NCI-H1436 treated with DMSO at 0.1 percent for 48 hours (cell line): ENCODE data around the gene PLEKHA4.

Source experiments
- DNase-seq: peaks from one replicate; lab custom pipeline; 2025; lab: John Stamatoyannopoulos, UW

Gene PLEKHA4

GRCh38 chr19:48830088-48830487 lies 38.3 kb downstream of the PLEKHA4 start:
- no peak for DNase-seq

DNA sequence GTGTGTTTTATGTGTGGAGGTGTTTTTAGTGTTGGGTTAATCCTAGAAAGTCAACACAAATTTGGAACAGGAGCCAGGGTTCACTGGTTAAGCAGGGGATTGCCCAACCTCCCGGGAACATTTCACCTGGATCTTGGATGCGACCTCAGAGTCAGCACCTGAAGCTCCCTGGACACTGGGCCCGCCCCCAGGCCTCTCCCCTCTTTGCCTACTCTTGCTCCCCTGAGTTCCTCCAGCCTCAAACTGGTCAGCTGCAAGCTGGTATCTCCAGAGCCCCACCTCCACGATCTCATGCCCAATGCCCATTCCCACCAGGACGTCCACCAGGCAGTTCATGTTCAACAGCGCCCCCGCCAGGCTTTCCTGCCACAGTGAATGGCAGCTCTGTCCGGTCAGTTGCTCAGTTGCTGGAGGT lies 41.8 kb downstream of the PLEKHA4 start:
- no peak for DNase-seq

GRCh38 chr19:48822514-48822913 lies 45.9 kb downstream of the PLEKHA4 start:
- DNase-seq, result no peak

DNA sequence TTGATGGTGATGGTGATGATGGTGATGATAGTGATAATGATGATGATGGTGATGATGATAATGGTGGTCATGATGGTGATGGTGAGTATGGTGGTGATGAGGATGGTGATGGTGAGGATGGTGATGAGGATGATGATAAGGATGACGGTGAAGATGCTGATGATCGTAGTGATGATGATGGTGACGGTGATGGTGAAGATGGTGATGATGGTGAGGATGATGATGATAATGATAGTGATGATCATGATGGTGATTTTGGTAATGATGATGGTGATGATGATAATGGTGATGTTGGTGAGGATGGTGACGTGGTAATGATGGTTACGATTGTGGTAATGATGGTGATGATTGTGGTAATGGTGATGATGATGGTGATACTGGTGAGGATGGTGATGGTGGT lies 46.8 kb downstream of the PLEKHA4 start:
- DNase-seq, result no peak

DNA sequence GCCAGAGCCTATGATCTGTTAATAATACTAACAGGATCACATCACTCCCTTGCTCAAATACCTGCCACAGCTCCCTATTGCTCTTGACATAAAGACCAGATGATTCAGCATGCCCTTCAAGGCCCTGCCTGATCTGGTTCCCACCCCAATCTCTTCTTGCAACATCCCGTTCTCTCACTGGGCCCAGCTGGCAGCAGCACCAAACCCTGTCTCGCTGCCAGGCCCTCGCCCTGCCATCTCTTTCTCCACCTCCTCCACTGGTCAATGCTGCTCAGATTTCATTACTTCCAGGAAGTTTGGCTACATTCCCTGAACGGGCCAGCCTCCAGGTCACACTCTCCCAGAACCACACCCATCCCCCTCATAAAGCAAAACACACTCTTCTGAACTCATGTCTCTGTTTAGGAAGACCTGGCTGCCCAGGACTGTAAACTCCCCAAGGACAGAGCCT lies 49.0 kb downstream of the PLEKHA4 start:
- no peak for DNase-seq

DNA sequence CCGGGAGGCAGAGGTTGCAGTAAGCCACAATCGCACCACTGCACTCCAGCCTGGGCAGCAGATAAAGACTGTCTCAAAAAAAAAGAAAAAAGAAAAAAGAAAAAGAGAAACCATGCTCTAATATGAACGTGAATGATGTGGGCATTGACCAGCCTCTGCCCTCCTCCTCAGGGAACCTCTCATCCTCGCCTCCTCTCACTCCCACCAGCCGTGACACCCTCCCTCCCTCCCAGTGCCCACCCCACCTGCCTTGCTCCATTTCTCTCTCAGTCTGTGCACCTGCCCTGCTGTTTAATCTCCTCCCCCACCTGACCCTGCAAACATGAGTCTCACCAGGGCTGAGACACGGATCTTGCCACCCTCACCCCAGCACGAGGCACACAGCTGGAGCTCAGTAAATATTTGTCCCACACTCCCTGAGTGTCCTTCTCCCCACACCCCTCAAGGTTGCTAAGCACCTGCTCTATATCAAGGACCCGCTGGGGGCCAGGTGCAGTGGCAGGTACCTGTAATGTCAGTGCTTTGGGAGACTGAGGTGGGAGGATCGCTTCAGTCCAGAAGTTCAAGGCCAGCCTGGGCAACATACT lies 50.1 kb downstream of the PLEKHA4 start:
- DNase-seq, result no peak

DNA sequence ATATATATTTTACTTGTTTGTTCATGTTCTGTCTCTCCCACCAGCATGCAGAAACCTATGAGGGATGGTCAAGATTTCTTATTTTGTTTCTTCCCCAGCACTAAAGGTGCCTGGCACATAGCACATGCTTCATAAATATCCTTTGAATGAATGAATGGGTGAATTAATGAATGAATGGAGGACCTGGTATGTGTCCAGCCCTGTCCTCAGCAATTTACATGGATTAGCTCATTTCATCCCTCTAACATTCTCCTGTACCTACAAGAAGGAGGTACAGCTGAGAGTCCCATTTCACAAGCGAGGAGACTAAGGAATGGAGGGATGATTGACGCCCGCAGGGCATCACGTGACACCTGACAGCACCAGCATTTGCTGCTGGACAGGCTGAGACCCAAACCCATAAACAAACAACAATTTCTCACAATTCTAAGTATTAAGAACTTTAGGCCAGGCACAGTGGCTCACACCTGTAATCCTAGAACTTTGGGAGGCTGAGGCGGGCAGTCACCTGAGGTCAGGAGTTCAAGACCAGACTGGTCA lies 50.8 kb downstream of the PLEKHA4 start:
- DNase-seq, result no peak

- DNase-seq, result no peak
Observed at GRCh38 chr19:48815870-48816501, 52.4 kb downstream of the PLEKHA4 start.

GRCh38 chr19:48814895-48815294 lies 53.5 kb downstream of the PLEKHA4 start:
- DNase-seq, result no peak

- DNase-seq, result no peak
Observed at GRCh38 chr19:48813123-48813913, 55.1 kb downstream of the PLEKHA4 start.

GRCh38 chr19:48812094-48812929 lies 56.1 kb downstream of the PLEKHA4 start:
- peak; percentile 97 for DNase-seq

- DNase-seq, result no peak
Observed at GRCh38 chr19:48810151-48810550, 58.3 kb downstream of the PLEKHA4 start.

GRCh38 chr19:48807590-48808308 lies 60.7 kb downstream of the PLEKHA4 start:
- no peak for DNase-seq

- DNase-seq, result no peak
Observed at GRCh38 chr19:48806818-48807589, 61.4 kb downstream of the PLEKHA4 start.

DNA sequence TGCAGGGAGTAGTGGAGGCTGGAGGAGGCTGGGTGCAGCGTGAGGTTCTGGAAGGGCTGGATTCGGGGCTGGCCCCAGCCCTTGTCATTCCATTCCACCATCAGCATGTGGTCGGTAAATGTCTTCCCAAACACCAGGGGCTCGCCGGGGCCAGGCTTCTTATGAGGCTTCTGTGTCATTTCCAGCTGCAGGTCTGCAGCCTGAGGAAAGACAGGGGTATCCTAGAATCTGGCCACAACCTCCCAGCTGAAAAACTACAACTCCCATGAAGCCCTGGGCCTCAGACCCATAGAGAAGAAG lies 61.9 kb downstream of the PLEKHA4 start:
- no peak for DNase-seq

- DNase-seq, result no peak
Observed at GRCh38 chr19:48805452-48805851, 63.0 kb downstream of the PLEKHA4 start.

DNA sequence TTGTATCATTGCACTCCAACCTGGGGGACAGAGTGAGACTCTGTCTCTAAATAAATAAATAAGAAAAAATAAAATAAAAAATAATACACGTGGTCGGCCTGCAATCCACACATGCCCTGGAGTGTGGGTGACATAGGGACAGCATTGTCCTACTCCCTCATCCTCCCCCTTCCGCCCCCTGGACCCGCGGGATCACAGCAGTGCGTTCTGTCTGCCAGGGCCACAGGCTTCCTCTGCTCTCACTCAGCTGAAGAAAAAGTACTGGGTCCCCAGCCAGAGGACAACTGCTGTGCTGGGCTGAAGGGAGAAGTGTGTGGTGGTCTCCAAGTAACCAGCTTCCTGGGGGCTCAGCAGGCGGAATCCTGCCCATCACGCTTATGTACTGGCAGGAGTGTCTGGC lies 63.9 kb downstream of the PLEKHA4 start:
- no peak for DNase-seq

GRCh38 chr19:48802623-48803022 lies 65.8 kb downstream of the PLEKHA4 start:
- DNase-seq, result no peak

DNA sequence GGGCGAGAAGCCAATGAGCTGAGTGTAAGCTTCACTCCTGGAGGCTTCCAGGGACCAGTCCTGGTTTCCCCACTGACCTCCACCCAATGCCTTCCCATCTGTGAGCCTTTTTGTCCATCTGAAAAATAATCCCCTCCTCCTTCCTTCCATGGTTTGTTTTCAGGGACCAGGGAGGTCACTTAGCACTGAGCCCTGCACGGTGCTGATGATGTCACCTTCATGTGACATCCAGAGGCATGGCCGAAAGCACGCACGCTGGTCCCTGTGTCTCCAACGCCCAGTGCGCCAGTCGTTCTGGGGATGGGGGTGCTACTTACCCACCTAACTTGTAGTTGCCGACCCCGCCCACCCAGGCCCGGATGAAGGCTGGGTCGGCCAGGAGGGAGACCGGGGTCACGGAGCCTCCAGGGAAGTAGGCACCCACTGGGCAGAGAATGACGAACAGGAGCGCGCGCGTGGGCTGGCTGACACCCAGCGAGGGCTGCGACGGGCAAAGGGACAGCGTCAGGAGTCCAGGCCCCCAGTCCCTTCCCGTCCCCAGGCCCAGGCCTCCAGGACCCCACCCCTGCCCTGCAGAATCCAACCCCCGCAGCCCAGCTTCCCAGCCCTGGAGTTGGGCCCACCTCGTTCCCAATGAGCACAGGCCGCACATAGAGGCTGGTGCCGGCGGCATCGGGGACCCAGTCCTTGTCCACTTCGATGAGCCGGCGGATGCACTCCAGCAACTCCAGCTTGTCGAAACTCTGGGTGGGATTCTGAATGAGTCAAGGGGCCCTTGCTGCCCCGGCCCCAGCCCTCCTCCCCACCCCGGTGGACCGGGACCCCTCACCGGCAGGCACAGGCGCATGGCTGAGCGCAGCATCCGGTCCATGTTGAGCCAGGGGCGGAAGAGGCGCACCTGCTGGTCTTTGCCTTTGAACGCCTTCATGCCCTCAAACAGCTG lies 68.8 kb downstream of the PLEKHA4 start:
- DNase-seq, result no peak

GRCh38 chr19:48798937-48799336 lies 69.5 kb downstream of the PLEKHA4 start:
- DNase-seq, result no peak
